Activated T-cell treated with anti-CD3 and anti-CD28 coated beads, Interleukin-2, amount 50 U/mL, for 24 hours (primary cell): Measurements from ENCODE around the gene TRMT61B.

ENCODE experiments used
- DNase-seq: peaks from one replicate; pipeline ENCODE4 v3.0.0-alpha.2; 2020
- H3K27ac Mint-ChIP-seq: 2 replicates; pipeline ENCODE4 v1.8.0; 2020; ENCODE audit warnings: mild to moderate bottlenecking, mixed read lengths
- H3K27me3 Mint-ChIP-seq: 2 replicates; pipeline ENCODE4 v1.8.0; 2020; ENCODE audit warnings: mixed read lengths
- H3K36me3 Mint-ChIP-seq: 2 replicates; pipeline ENCODE4 v1.8.0; 2020; ENCODE audit warnings: low read depth, mixed read lengths
- H3K4me1 Mint-ChIP-seq: 2 replicates; pipeline ENCODE4 v1.8.0; 2020; ENCODE audit warnings: low read depth, mixed read lengths
- H3K4me3 Mint-ChIP-seq: 2 replicates; pipeline ENCODE4 v1.8.0; 2020; ENCODE audit warnings: mild to moderate bottlenecking, moderate library complexity, mixed read lengths
- H3K9me3 Mint-ChIP-seq: 2 replicates; pipeline ENCODE4 v1.8.0; 2020; ENCODE audit warnings: mixed read lengths

TRMT61B gene

GRCh38 chr2:28895189-28895893, 25.2 kb upstream of the TRMT61B start:
- Mint-ChIP-seq H3K4me1 (peaks cover 40% of the 10 kb centered on the region), H3K27me3 (no peaks in the 10 kb centered on the region), H3K4me3 (peak overlapping the region; percentile 90), H3K36me3 (peaks cover 53% of the 10 kb centered on the region), H3K9me3 (no peaks in the 10 kb centered on the region), H3K27ac (peak overlapping the region; percentile 96)
- peak; percentile 80 for DNase-seq

- peak; percentile 98 for DNase-seq
- H3K27ac Mint-ChIP-seq, result peak within 1 kb of the TSS; percentile 96
- no peaks in the 10 kb centered on the region for H3K9me3 Mint-ChIP-seq
- H3K4me1 Mint-ChIP-seq, result peaks cover 34% of the 10 kb centered on the region
- no peaks in the 10 kb centered on the region for H3K27me3 Mint-ChIP-seq
- H3K36me3 Mint-ChIP-seq, result peaks cover 46% of the 10 kb centered on the region
- peak within 1 kb of the TSS; percentile 90 for H3K4me3 Mint-ChIP-seq
Measured at GRCh38 chr2:28894470-28895188, 24.5 kb upstream of the TRMT61B start, which contains the start of gene WDR43. WDR43 (plus strand) TSS chr2:28894667; CDS start chr2:28894699, 32 bp downstream.

DNA sequence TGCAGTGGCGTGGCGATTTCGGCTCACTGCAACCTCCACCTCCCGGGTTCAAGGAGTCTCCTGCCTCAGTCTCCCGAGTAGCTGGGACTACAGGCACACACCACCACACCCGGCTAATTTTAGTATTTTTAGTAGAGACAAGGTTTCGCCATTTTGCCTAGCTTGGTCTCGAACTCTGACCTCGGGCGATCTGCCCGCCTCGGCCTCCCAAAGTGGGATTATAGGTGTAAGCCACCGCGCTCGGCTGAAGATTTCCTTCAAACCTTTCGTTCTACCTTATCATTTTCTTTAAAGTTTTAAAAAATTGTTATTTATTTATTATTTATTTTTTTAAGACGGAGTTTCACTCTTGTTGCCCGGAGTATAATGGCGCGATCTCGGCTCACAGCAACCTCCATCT, 23.4 kb upstream of the TRMT61B start:
- Mint-ChIP-seq H3K9me3 (no peaks in the 10 kb centered on the region), H3K36me3 (peaks cover 36% of the 10 kb centered on the region), H3K4me3 (no peak overlapping the region), H3K4me1 (peaks cover 24% of the 10 kb centered on the region), H3K27ac (no peak overlapping the region), H3K27me3 (no peaks in the 10 kb centered on the region)
- no peak for DNase-seq

- Mint-ChIP-seq H3K4me3 (no peak overlapping the region), H3K36me3 (no peaks in the 10 kb centered on the region), H3K4me1 (no peaks in the 10 kb centered on the region), H3K27ac (no peak overlapping the region), H3K9me3 (no peaks in the 10 kb centered on the region), H3K27me3 (peaks cover 30% of the 10 kb centered on the region)
- DNase-seq, result no peak
Measured at GRCh38 chr2:28880193-28880592, 10.1 kb upstream of the TRMT61B start.

DNA sequence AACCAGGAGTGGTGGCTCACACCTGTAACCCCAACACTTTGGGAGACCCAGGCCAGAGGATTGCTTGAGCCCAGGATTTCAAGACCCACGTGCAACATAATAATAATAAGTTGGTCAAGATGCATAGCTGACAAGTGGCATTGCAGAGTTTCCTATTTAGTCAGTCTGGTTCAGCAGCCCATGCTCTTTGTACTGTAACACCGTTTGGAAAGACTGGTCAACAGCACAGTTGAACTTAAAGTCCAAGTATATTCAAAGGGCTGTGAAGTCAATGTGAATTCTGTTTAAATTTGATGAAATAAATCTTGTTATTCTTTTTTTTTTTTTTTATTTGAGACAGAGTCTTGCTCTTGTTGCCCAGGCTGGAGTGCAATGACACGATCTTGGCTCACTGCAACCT, 1.5 kb upstream of the TRMT61B start:
- Mint-ChIP-seq H3K27me3 (peaks cover 12% of the 10 kb centered on the region), H3K4me1 (peaks cover 30% of the 10 kb centered on the region), H3K4me3 (peak overlapping the region; percentile 99), H3K27ac (no peak overlapping the region), H3K36me3 (peaks cover 33% of the 10 kb centered on the region), H3K9me3 (no peaks in the 10 kb centered on the region)
- DNase-seq, result no peak

DNA sequence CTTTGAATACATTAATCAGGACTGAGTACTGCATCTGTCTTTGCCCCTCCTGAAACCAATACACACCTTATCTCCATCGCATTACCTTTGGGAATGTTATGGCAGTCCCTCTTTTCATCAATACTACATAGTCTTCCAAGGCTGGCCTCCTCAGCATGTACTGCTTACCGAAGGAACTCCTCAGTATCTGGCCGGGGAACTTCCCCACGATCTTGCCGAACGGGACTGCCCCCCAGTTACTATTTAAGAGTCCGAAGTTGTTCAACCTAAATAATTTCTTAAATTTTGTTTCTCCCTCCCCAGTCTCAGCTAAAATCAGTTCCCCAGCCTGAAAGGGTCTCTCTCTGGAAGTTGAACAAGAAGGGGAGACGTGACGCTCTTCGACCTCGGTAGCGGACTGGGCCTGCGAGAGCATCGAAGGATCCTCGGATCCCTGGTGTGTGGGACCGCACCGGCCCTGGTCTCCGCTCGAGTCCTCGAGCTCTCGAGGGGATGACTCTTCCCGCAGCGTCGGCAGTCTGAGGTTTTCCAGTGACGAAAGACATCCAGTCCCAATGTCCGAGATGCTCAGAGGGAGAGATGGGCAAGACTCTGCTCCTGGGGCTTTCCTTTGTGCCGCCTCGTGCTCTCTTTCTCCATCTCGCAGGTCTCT, 489 bp downstream of the TRMT61B start:
- H3K4me1 Mint-ChIP-seq, result peaks cover 42% of the 10 kb centered on the region
- no peak for DNase-seq
- H3K27ac Mint-ChIP-seq, result peak overlapping the region; percentile 98
- H3K27me3 Mint-ChIP-seq, result no peaks in the 10 kb centered on the region
- H3K9me3 Mint-ChIP-seq, result no peaks in the 10 kb centered on the region
- peaks cover 50% of the 10 kb centered on the region for H3K36me3 Mint-ChIP-seq
- peak overlapping the region; percentile 99 for H3K4me3 Mint-ChIP-seq

DNA sequence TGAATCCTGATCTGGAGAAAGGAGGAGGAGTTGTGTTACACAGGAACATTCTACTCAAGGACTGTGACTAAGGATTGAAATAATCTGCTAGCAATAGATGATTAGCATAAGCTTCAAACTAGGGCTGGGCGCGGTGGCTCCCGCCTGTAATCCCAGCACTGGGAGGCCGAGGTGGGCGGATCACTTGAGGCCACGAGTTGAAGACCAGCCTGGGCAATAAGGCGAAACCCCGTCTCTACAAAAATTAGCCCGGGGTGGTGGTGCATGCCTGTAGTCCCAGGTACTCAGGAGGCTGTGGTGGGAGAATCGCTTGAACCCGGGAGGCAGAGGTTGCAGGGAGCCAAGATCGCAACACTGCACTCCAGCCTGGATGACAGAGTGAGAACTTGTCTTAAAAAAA, 1.5 kb downstream of the TRMT61B start:
- Mint-ChIP-seq H3K36me3 (peaks cover 59% of the 10 kb centered on the region), H3K27me3 (no peaks in the 10 kb centered on the region), H3K9me3 (no peaks in the 10 kb centered on the region), H3K4me1 (peaks cover 49% of the 10 kb centered on the region), H3K27ac (peak overlapping the region; percentile 13), H3K4me3 (peak overlapping the region; percentile 99)
- no peak for DNase-seq

GRCh38 chr2:28855977-28856376, 14.1 kb downstream of the TRMT61B start:
- Mint-ChIP-seq H3K27ac (no peak overlapping the region), H3K4me1 (peaks cover 2% of the 10 kb centered on the region), H3K27me3 (no peaks in the 10 kb centered on the region), H3K4me3 (no peak overlapping the region), H3K36me3 (peaks cover 56% of the 10 kb centered on the region), H3K9me3 (no peaks in the 10 kb centered on the region)
- DNase-seq, result no peak

- no peaks in the 10 kb centered on the region for H3K27me3 Mint-ChIP-seq
- no peak overlapping the region for H3K4me3 Mint-ChIP-seq
- no peaks in the 10 kb centered on the region for H3K9me3 Mint-ChIP-seq
- H3K4me1 Mint-ChIP-seq, result peaks cover 2% of the 10 kb centered on the region
- peaks cover 52% of the 10 kb centered on the region for H3K36me3 Mint-ChIP-seq
- H3K27ac Mint-ChIP-seq, result no peak overlapping the region
- no peak for DNase-seq
Measured at GRCh38 chr2:28855193-28855592, 14.9 kb downstream of the TRMT61B start.

GRCh38 chr2:28842042-28842441, 28.1 kb downstream of the TRMT61B start:
- no peaks in the 10 kb centered on the region for H3K4me1 Mint-ChIP-seq
- H3K27me3 Mint-ChIP-seq, result no peaks in the 10 kb centered on the region
- no peaks in the 10 kb centered on the region for H3K9me3 Mint-ChIP-seq
- no peak for DNase-seq
- no peak overlapping the region for H3K4me3 Mint-ChIP-seq
- peaks cover 20% of the 10 kb centered on the region for H3K36me3 Mint-ChIP-seq
- no peak overlapping the region for H3K27ac Mint-ChIP-seq

DNA sequence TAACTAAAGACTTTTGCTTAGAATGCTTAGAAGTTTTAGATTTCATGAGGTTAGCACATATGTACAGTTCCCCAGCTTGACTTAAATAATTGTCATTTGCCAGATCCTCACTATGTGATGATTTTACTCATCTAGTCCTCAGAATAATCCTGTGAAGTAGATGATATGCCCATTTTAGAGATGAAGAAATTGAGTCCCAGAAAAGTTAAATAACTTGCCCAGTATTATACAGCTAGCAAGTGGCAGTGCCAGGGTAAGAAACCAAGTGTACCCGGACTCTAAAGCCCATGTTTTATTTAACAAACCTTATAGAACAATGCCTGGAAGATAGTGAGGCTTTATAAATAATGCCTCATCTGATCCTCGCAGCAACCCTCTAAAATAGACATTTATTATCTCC, 31.1 kb downstream of the TRMT61B start:
- DNase-seq, result no peak
- Mint-ChIP-seq H3K9me3 (no peaks in the 10 kb centered on the region), H3K27ac (no peak overlapping the region), H3K4me3 (no peak overlapping the region), H3K4me1 (no peaks in the 10 kb centered on the region), H3K27me3 (no peaks in the 10 kb centered on the region), H3K36me3 (peaks cover 7% of the 10 kb centered on the region)

- peaks cover 2% of the 10 kb centered on the region for H3K36me3 Mint-ChIP-seq
- H3K9me3 Mint-ChIP-seq, result no peaks in the 10 kb centered on the region
- no peak overlapping the region for H3K27ac Mint-ChIP-seq
- H3K4me3 Mint-ChIP-seq, result no peak overlapping the region
- no peaks in the 10 kb centered on the region for H3K4me1 Mint-ChIP-seq
- no peak for DNase-seq
- H3K27me3 Mint-ChIP-seq, result no peaks in the 10 kb centered on the region
Measured at GRCh38 chr2:28835781-28836180, 34.3 kb downstream of the TRMT61B start.

DNA sequence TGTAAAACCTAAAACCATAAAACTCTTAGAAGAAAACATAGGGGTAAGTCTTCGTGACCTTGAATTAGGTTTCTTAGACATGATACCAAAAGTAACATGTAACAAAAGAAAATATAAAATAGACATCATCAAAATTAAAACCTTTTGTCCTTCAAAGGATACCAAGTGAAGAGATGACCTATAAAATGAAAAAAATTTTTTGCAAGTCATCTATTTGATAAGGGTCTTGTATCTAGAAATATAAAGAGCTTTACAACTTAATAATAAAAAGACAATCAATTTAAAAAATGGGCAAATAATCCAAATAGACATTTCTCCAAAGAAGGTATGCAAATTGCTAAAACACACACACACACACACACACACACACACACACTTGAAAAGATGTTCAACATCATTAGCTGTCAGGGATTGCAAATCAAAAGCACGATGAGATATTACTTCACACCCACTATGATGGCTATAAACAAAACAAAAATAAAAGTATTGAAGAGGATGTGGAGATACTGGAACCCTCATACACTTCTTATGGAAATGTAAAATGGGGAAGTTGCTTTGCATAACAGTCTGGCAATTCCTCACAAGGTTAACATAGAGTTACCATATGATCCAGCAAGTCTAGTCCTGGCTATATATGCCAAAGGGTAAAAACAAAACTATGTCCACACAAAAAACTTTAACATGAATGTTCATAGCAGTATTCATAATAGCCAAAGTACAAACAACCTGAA, 36.2 kb downstream of the TRMT61B start:
- Mint-ChIP-seq H3K9me3 (no peaks in the 10 kb centered on the region), H3K4me3 (no peak overlapping the region), H3K4me1 (no peaks in the 10 kb centered on the region), H3K36me3 (no peaks in the 10 kb centered on the region), H3K27ac (no peak overlapping the region), H3K27me3 (no peaks in the 10 kb centered on the region)
- no peak for DNase-seq

- Mint-ChIP-seq H3K27me3 (no peaks in the 10 kb centered on the region), H3K9me3 (no peaks in the 10 kb centered on the region), H3K4me3 (no peak overlapping the region), H3K36me3 (no peaks in the 10 kb centered on the region), H3K27ac (peak overlapping the region; percentile 14), H3K4me1 (peaks cover 8% of the 10 kb centered on the region)
- no peak for DNase-seq
Measured at GRCh38 chr2:28828382-28828781, 41.7 kb downstream of the TRMT61B start.
